ENCODE data around the gene OCA2. TPM values are rescaled to one million over a fixed set of nuclear protein-coding genes. Genes with fewer than 3 reads are reported as not detected.

The OCA2 gene
- polyA plus RNA-seq, 6 donors from 2014 or later, result 0.09 to 0.23 TPM; not detected in 4

DNA sequence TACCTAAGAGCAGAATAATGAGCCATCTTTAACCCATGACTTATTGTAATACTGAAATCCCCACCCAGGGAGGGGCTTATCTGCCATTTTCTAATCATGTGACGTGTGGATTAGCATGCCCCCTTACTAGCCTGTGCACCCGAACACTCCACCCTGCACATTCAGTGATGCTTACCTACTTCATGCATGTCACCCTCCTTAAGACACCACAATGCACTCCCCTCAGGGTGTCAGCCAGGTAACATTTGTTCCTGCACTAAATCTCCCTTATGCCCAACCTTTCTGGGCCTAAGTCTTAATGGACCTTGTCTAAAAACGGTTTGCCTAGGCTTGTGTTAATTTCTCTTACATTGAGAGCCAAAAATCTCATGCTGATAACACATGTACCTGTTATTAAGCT lies 336.6 kb downstream of the OCA2 start:
- no peak for ATAC-seq (ENCODE audit: low read depth in 2 of 2)
- Mint-ChIP-seq H3K4me1 (no peaks in the 10 kb centered on the region), H3K27me3 (no peaks in the 10 kb centered on the region), H3K4me3 (no peak overlapping the region), H3K36me3 (no peaks in the 10 kb centered on the region), H3K27ac (no peak overlapping the region), H3K9me3 (peaks cover 3 to 15% (median 10%) of the 10 kb centered on the region in 7 donors)
- DNase-seq, result no peak

DNA sequence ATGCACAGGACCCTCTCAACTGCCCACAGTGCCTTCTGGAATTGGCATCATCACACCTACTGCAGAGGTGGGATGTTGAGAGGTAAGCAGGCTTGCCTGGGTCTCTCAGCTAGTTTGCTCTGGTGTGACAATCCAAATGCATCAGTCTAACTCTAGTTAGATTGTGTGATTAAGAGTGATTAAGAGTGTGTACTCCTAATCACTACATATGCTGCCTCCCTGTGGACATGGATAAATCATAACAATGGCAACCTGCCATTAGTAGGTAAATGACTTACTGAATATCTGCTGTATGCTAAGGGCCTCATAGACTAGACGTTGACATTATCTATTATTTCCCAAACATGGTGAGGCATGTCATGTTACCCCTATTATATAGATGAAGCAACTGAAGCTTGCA lies 342.1 kb downstream of the OCA2 start:
- peaks cover 0 to 4% (median 0%) of the 10 kb centered on the region in 3 donors for H3K27me3 Mint-ChIP-seq
- no peaks in the 10 kb centered on the region for H3K36me3 Mint-ChIP-seq
- ATAC-seq (ENCODE audit: low read depth in 2 of 2), result no peak
- H3K9me3 Mint-ChIP-seq, result peaks cover 0 to 12% (median 2%) of the 10 kb centered on the region in 7 donors
- no peak overlapping the region for H3K27ac Mint-ChIP-seq
- no peak for DNase-seq
- no peaks in the 10 kb centered on the region for H3K4me1 Mint-ChIP-seq
- no peak overlapping the region for H3K4me3 Mint-ChIP-seq

DNA sequence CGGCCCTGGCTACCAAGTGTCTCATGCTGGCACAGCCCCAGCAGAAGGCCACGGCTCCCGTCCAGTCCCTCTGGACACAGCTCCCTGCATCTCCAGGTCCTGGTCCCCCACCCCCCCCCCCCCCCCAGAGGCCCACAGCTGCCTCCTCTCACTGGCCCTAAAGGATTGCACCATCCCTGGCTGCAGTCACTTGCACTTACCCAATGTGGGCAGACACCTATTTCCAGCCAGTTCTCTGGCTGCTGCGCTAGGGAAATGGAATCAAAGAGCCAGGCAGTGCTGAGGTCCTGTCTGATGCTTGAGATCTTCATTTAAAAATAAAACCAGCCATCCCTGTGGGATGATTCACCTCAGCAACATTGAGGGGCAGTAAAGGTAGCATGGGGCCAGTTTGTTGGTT lies 346.4 kb downstream of the OCA2 start:
- Mint-ChIP-seq H3K36me3 (no peaks in the 10 kb centered on the region), H3K27ac (peak overlapping the region in 1 of 6 donors; percentile 44), H3K9me3 (peaks cover 0 to 7% (median 1%) of the 10 kb centered on the region in 7 donors), H3K4me1 (no peaks in the 10 kb centered on the region), H3K4me3 (no peak overlapping the region), H3K27me3 (peaks cover 0 to 4% (median 0%) of the 10 kb centered on the region in 3 donors)
- ATAC-seq (ENCODE audit: low read depth in 2 of 2) (no peak), DNase-seq (no peak)

DNA sequence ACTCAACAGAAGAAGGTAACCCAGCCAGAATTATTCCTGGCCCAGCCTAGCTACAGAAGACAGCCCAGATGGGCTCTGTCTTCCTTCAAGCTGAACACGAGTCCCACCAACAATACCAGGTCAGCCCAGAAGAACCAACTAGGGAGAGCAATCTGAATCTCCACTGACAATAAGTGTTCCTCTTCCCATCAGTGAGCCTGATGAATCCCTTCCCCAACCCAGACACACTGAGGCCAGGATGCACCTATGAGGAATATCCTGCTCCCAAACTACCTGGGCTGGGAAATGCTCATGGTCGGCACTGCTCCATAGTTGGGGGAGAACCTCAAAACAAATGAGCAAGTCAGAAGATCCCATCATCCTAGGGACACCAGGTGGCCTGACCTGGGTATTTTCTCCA lies 351.1 kb downstream of the OCA2 start:
- Mint-ChIP-seq H3K36me3 (no peaks in the 10 kb centered on the region), H3K27me3 (no peaks in the 10 kb centered on the region), H3K27ac (no peak overlapping the region), H3K9me3 (peaks cover 0 to 9% (median 4%) of the 10 kb centered on the region in 7 donors), H3K4me1 (no peaks in the 10 kb centered on the region), H3K4me3 (no peak overlapping the region)
- DNase-seq (no peak), ATAC-seq (ENCODE audit: low read depth in 2 of 2) (no peak)

DNA sequence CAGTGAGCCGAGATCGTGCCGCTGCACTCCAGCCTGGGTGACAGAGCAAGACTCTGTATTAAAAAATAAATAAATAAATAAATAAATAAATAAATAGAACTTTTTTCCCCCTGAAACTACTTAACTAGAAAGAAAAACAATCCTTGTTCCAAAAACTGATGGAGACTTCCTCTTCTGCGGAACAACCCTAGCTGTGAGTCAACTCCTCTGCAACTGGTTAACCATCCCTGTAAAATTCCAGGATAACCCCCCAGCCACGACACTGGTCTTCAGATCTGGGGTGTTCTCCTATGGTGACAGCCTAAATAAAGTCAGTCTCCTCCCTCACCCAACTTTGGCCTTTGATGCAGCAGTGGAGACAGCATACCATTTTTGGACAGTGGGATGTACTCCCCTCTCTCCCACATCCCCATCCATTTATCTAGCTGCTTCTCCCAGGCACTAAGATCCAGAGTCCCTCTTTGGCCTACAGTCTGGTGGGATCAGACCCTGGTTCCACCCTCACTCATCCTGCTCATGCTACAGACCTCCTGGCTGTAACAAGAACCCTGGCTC lies 352.6 kb downstream of the OCA2 start:
- Mint-ChIP-seq H3K36me3 (no peaks in the 10 kb centered on the region), H3K4me3 (no peak overlapping the region), H3K4me1 (no peaks in the 10 kb centered on the region), H3K27me3 (no peaks in the 10 kb centered on the region), H3K9me3 (peaks cover 0 to 9% (median 4%) of the 10 kb centered on the region in 7 donors), H3K27ac (no peak overlapping the region)
- ATAC-seq (ENCODE audit: low read depth in 2 of 2), result no peak
- no peak for DNase-seq

DNA sequence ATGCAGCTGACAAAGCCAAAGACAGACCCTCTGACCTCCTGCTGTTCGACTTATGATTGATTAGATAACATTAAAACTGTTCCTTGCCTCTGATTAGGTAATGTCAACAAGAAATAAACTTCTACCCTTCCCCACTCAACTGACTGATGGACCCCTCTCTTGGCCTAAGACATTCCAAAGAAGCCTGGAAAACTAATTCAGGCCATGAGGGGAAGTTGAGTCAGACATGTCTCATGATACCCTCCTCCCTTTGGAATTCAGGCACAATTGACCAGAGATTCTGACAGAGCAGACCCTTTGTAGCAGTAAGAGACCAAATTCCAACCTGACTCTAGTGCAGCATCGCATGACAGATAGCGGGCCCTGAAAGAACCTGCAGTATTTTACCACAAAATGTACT lies 354.5 kb downstream of the OCA2 start:
- Mint-ChIP-seq H3K27ac (no peak overlapping the region), H3K27me3 (no peaks in the 10 kb centered on the region), H3K36me3 (peaks cover 0 to 4% of the 10 kb centered on the region in 2 donors), H3K4me1 (no peaks in the 10 kb centered on the region), H3K9me3 (peaks cover 0 to 13% (median 7%) of the 10 kb centered on the region in 7 donors), H3K4me3 (no peak overlapping the region)
- ATAC-seq (ENCODE audit: low read depth in 2 of 2) (no peak), DNase-seq (no peak)

DNA sequence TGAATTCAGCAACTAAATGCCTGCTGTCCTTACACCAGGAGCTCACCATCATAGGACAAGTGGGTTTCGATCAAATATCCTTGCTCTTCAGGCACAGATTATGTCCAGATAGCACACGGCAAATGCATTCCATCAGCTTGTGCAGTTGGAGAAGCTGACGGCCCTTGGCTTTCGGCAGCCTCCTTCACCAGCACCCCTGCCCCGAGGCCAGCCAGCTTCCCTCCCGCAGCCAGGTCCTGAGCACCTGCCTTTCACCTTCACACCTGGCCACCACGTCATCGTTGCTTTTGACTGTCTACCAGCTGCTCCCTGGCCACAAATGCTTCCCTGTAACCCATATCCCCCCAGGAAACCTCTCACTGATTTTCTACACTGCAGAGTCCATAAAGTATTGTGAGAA lies 355.5 kb downstream of the OCA2 start:
- Mint-ChIP-seq H3K9me3 (peaks cover 0 to 15% (median 8%) of the 10 kb centered on the region in 7 donors), H3K27ac (no peak overlapping the region), H3K4me1 (no peaks in the 10 kb centered on the region), H3K27me3 (no peaks in the 10 kb centered on the region), H3K4me3 (no peak overlapping the region), H3K36me3 (peaks cover 0 to 7% of the 10 kb centered on the region in 2 donors)
- DNase-seq (no peak), ATAC-seq (ENCODE audit: low read depth in 2 of 2) (no peak)

DNA sequence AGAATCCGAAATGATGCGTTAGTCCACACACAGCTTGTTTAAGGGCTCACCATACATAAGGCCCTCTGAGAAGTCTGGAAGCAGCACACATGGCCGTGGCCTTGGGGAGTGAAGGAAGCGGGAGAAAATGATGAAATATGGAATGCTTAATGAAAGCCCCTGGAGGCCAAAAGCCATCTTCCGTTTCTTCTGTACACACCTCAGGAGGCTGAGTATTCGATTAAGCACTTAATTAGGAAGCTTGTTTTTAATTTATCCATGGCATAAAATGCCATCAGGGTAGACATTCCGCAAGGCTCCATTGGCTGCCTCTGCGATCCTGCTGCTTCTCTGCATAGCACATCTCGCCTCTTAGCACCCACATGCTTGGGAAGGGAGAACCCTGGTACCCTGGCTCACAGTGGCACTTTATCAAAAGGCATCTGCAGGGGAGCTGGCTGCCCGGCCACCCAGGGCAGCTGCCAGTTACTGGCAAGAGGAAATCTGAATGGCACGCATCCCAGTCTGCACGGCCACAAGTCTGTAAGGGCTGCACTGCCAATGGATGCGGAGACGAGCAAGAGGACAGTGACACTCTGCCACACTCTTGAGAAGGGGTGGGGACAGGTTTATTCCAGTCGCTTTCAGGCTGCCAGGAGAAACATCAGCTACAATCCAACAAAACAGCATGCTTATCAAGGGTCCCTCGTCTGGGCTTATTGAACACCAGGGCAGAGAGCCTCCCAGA lies 356.2 kb downstream of the OCA2 start:
- Mint-ChIP-seq H3K27ac (no peak overlapping the region), H3K4me1 (no peaks in the 10 kb centered on the region), H3K27me3 (no peaks in the 10 kb centered on the region), H3K4me3 (no peak overlapping the region), H3K9me3 (peaks cover 0 to 17% (median 8%) of the 10 kb centered on the region in 7 donors), H3K36me3 (peaks cover 0 to 7% of the 10 kb centered on the region in 2 donors)
- ATAC-seq (ENCODE audit: low read depth in 2 of 2) (no peak), DNase-seq (no peak)

DNA sequence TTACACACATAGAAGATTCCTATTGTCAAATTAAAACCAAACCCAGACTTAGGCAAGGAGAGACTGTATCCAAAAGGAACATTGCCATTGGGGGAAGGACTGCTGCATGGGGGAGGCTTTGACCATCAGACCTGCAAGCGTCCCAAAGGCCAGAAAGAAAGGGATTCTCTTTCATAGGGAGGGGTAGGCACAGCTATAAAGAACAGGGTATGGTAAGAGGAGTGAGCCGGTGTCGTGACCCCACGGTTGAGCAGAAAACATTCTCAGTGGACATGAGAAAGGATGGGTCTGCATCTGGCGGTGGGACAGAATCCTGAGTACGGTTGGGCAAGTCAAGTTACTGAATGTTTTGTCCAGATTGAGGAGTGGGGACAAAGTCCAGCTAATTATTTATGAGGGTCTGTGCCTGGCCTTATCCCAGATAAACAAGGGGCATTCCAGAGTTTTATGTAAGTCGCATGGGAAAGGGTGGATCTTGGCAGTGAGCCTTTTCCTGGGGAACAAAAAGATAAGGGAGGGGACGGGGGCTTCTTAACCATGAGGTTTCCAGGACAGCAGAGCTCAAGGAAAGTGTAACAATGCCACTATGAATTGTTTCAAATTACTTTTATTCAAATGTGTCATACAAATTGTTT lies 357.8 kb downstream of the OCA2 start:
- DNase-seq (no peak), ATAC-seq (ENCODE audit: low read depth in 2 of 2) (no peak)
- no peak overlapping the region for H3K27ac Mint-ChIP-seq
- peaks cover 5 to 21% (median 9%) of the 10 kb centered on the region in 7 donors for H3K9me3 Mint-ChIP-seq
- H3K4me1 Mint-ChIP-seq, result no peaks in the 10 kb centered on the region
- H3K27me3 Mint-ChIP-seq, result no peaks in the 10 kb centered on the region
- peaks cover 0 to 7% of the 10 kb centered on the region in 2 donors for H3K36me3 Mint-ChIP-seq
- no peak overlapping the region for H3K4me3 Mint-ChIP-seq

DNA sequence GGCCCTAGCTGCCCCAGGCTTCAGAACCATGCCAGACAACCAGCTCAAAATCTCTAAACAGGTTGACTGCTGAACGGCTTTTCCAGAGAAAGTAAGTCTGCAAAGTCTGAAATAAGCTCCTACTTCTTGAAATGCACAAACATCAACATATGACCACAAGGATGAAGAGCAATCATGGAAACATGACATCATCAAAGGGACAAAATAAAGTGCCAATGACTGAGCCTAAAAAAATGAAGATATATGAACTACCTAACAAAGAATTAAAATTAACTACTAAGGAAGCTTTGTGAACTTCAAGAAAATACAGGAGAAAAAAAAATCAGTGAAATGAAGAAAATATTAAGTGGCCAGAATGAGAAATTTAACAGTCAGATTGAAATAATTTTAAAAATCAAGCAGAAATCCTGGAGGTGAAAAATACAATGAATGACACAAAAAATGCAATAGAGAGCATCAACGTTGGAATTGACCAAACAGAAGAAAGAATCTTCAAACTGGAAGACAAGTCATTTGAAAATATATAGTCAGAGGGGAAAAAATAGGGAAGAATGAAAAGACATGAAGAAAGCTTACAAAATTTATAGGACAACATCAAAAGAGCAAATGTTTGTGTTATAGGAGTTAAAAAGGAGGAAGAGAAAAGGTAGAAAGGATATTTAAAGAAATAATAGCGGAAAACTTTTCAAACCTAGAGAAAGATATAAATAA lies 364.2 kb downstream of the OCA2 start:
- Mint-ChIP-seq H3K27me3 (no peaks in the 10 kb centered on the region), H3K4me3 (no peak overlapping the region), H3K9me3 (peaks cover 13 to 41% (median 34%) of the 10 kb centered on the region in 7 donors), H3K4me1 (no peaks in the 10 kb centered on the region), H3K36me3 (peaks cover 0 to 14% of the 10 kb centered on the region in 2 donors), H3K27ac (peak overlapping the region in 1 of 6 donors; percentile 7)
- ATAC-seq (ENCODE audit: low read depth in 2 of 2) (no peak), DNase-seq (no peak)

DNA sequence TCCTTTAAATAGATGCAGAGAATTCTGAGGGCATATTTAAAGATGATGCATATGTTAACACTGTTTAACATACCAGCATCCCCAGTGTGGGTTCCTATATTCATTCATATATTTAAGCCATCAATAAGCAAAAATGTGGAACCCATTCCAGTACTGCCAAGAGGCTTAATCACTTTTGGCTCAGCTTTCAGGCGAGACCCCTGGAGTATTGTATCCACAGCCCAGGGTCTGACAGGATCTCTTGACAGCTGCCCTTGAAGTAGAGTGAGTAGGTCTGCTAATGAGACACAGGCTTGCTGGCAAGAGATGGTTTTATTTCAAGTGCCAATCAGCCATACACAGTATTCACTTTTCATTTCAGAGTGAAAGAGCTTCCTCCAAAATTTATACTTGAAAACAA lies 367.3 kb downstream of the OCA2 start:
- H3K36me3 Mint-ChIP-seq, result peaks cover 0 to 8% of the 10 kb centered on the region in 2 donors
- H3K4me3 Mint-ChIP-seq, result no peak overlapping the region
- H3K27ac Mint-ChIP-seq, result no peak overlapping the region
- ATAC-seq (ENCODE audit: low read depth in 2 of 2) (no peak), DNase-seq (no peak)
- no peaks in the 10 kb centered on the region for H3K27me3 Mint-ChIP-seq
- peaks cover 9 to 38% (median 26%) of the 10 kb centered on the region in 7 donors for H3K9me3 Mint-ChIP-seq
- no peaks in the 10 kb centered on the region for H3K4me1 Mint-ChIP-seq

DNA sequence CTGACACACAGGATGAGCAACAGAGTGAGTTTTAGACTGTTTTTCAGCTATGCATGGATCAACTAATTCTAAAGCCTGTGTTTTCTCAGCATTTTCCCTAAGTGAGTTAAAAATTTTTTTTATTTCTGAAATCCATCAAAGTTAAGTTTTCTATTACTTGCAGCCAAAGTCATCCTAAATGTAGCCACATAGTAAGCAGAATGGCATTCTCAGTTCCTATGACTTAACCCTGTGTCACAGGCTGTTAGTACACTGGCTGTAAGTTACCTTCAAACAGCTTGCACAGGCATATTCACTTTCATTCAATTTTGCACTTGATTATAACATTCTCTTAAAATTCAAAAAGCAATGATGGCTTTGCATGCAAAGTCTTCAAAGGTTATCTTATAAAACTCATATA lies 368.2 kb downstream of the OCA2 start:
- DNase-seq (no peak), ATAC-seq (ENCODE audit: low read depth in 2 of 2) (no peak)
- Mint-ChIP-seq H3K36me3 (peaks cover 0 to 8% of the 10 kb centered on the region in 2 donors), H3K27me3 (no peaks in the 10 kb centered on the region), H3K27ac (no peak overlapping the region), H3K9me3 (peaks cover 9 to 30% (median 21%) of the 10 kb centered on the region in 7 donors), H3K4me3 (no peak overlapping the region), H3K4me1 (no peaks in the 10 kb centered on the region)

DNA sequence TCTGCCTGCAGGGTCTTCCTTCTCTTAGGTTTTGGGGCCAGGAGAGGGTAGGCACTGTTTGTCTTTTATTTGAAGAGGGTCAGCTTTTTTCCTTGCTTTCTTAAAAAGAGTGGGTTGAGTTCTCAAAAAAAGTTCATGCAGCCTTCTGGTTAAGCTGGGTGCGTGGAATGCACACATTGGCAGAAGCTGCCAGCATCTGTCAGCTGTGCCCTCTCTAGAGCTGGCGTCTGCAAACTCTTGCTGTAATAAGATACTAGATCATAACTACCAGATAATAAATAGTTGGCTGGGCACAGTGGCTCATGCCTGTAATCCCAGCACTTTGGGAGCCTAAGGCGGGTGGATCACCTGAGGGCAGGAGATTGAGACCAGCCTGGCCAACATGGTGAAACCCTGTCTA lies 373.4 kb downstream of the OCA2 start:
- H3K27ac Mint-ChIP-seq, result no peak overlapping the region
- H3K36me3 Mint-ChIP-seq, result no peaks in the 10 kb centered on the region

More for the DNA sequence above, 373.4 kb downstream of the OCA2 start:
- no peak for DNase-seq
- Mint-ChIP-seq H3K4me3 (no peak overlapping the region), H3K9me3 (peaks cover 0 to 5% (median 3%) of the 10 kb centered on the region in 7 donors), H3K4me1 (no peaks in the 10 kb centered on the region), H3K27me3 (no peaks in the 10 kb centered on the region)
- no peak for ATAC-seq (ENCODE audit: low read depth in 2 of 2)

Data from naive B cell (primary cell).